IPS-18c (cell line): ENCODE measurements around the gene ME3.
"Not testable (repeated sequence)": the region's sequence is repeated elsewhere in the genome, so short reads cannot be mapped to it uniquely, and the experiment has no call there.

Experiments
- H3K4me3 ChIP-seq: 2 replicates; pipeline ENCODE4 v1.7.0; 2013; ENCODE audit warnings: low read depth, mild to moderate bottlenecking, low read length, moderate library complexity; ENCODE audit not compliant: insufficient read depth
- H3K9me3 ChIP-seq: one replicate; pipeline ENCODE4 v1.6.1; 2013; ENCODE audit warnings: mild to moderate bottlenecking, low read length, moderate library complexity; ENCODE audit not compliant: control insufficient read depth, insufficient read depth

Gene ME3

GRCh38 chr11:86562842-86563241 lies 109.6 kb downstream of the ME3 start:
- H3K9me3 ChIP-seq, H3K4me3 ChIP-seq: not testable (repeated sequence)

GRCh38 chr11:86559311-86559945 lies 113.0 kb downstream of the ME3 start:
- peaks cover 2% of the 10 kb centered on the region for H3K9me3 ChIP-seq
- no peak overlapping the region for H3K4me3 ChIP-seq

GRCh38 chr11:86558841-86559240 lies 113.6 kb downstream of the ME3 start:
- no peak overlapping the region for H3K4me3 ChIP-seq
- peaks cover 2% of the 10 kb centered on the region for H3K9me3 ChIP-seq

- Histone ChIP-seq H3K4me3 (no peak overlapping the region), H3K9me3 (peaks cover 2% of the 10 kb centered on the region)
Observed at GRCh38 chr11:86558207-86558606, 114.2 kb downstream of the ME3 start.

GRCh38 chr11:86555866-86556265 lies 116.5 kb downstream of the ME3 start:
- peaks cover 2% of the 10 kb centered on the region for H3K9me3 ChIP-seq
- H3K4me3 ChIP-seq = no peak overlapping the region

DNA sequence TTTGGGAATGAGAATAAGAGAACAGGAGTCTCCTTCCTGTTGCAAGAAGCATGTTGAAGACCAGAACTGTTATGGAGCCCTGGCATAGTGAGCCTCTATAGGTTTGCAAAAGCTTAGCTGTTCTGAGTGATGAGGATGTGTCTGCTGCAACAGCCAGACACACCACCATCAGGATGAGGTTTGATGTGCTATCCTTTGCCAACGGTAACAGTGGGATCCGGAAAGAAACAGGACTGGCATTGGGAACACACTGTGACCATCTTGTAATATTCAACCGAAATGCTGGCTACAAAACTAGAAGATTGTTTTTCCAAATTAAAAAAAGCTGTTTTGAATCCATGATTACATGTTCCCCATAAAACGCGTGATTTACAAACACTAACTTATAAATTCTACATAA lies 117.0 kb downstream of the ME3 start:
- no peak overlapping the region for H3K4me3 ChIP-seq
- H3K9me3 ChIP-seq = peaks cover 2% of the 10 kb centered on the region

DNA sequence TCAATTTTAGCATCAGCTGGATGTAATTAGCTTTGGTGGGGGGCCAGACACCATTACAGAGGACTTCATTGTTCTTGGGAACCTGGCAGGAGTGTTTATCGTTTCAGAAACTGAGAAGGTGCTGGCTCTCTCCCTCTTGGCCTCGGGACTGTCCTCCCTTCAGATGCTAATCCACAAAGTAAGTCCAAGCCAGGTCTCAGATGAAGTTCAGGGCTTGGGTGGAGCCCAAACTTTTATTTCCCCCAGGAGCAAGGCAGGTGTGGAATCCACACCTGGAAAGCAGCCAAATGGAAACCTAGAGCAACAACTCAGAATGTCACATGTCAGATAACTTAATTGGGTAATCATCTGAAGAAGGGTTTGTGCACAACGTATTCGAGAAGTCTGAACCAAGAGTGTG lies 119.2 kb downstream of the ME3 start:
- H3K4me3 ChIP-seq = no peak overlapping the region
- no peaks in the 10 kb centered on the region for H3K9me3 ChIP-seq

DNA sequence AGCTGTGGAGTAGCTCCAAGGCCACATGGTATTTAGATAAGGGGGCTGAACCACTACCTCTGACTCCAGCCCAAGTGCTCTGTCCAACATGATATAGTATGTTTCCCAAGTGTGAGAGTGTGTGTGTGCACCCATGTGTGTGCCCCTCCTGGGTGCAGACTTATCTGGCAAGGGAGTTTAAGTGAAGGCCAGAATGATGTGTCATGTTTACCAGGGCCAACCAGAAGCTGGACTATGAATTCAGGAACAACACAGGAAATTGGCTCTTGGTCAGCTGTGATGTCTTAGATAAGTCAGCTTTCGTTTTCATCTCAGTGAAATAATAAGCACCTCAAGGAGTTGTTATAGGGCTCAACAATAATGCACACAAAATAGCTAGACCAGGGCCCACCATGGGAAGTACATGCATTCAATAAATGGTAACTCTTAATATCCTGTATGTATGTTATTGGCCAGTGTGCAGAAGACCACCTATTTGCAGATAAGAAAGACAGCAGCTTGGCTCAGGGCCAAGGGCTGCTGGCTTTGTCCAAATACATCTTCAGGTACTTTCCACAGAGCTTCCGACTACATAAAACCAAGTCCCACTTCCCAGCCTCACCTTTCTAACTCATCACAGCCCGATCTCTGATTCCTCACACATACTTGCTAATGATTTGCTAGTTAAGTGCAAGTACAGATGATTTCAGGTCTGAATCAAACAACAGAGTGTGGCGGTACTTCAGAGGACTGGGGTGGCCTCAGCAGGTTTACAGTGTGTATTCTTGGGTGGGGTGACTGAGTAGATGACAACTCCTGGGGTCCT lies 120.9 kb downstream of the ME3 start:
- H3K4me3 ChIP-seq = no peak overlapping the region

DNA sequence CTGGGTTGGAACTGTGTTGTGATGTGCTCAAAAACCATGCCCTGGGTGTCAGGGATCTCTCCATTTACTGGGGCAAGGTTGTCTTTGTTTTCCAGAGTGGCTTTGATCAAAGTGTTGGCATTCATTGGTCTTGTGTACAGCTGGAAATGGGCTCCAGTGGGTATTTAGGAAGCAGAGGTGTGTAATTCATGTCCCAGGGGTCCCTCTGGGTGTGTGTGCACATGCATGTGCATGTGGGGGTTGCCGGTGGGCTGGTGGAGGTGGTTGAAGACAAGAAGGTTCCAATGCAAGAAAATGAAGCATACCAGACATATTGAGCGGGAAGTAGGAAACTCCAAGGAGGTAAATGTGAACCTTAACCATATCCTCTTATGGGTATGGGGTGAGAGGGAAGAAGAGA lies 121.7 kb downstream of the ME3 start:
- no peaks in the 10 kb centered on the region for H3K9me3 ChIP-seq
- H3K4me3 ChIP-seq = no peak overlapping the region

More for the DNA sequence above, 120.9 kb downstream of the ME3 start:
- H3K9me3 ChIP-seq = no peaks in the 10 kb centered on the region

DNA sequence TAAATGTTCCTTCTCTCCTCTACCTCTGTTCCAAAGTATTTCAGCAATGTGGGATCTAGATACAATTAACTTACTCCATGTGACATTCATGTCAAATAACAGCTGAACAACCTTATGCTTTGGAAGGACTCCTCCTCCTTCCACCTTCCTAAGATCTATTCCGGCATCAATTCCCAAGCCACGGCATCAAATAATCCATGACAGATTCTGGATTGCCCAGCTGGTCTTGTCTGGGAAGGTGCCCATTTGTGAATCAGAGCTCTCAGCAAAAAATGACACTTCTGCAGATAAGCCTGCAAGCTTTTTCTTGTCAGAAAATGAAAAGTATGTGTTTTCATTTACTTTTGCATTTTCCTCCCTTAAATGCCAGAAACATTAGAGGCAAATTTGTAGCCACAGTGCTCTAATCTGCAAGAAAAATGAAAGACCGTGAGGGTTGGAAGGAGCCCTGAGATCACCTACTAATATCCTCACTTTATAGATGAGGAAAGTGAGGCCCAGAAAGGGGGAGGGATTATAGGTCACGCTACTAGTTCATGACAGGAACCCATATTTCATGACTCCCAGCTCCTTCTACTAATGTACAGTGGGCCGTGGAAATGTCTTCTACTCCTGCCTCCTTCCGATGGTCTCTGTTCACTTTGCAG lies 124.0 kb downstream of the ME3 start:
- no peak overlapping the region for H3K4me3 ChIP-seq
- no peaks in the 10 kb centered on the region for H3K9me3 ChIP-seq

DNA sequence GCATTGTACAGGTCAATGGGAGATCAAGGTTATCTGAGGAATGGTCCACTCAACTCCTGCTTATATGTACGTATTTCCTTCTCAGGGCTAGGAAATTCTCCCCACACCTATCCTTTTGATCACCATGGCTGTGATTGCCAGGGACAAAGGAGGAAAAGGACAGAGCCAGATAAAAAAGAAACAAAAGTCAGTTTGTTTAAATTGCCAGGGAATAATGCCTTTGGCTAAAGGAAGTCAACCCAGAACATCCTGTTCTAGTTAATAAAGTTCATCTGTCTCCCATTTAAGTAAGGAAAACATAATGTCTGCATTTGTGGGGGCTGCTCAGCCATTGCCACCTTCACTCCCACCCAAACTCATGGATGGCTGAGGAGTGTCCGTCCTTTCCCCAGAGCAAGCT lies 124.7 kb downstream of the ME3 start:
- no peaks in the 10 kb centered on the region for H3K9me3 ChIP-seq
- no peak overlapping the region for H3K4me3 ChIP-seq

GRCh38 chr11:86541299-86541698 lies 131.1 kb downstream of the ME3 start:
- H3K9me3 ChIP-seq, H3K4me3 ChIP-seq: not testable (repeated sequence)

DNA sequence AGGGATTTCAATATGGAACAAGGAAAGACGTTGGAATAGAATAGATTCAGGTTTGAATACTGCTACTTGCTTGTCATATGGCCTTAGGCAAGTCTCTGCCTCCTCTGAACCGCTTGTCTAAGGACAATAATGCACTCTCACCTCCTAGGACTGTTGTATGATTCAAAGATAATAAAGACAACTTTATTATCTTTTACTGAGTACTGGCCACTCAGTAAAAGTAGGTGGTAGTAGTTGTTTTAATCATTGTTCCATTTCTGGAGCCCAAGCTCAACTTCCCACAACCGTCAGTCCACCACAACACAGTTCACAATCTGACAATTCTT lies 134.2 kb downstream of the ME3 start:
- Histone ChIP-seq H3K4me3 (no peak overlapping the region), H3K9me3 (no peaks in the 10 kb centered on the region)

GRCh38 chr11:86537541-86538222 lies 134.7 kb downstream of the ME3 start:
- Histone ChIP-seq H3K9me3 (no peaks in the 10 kb centered on the region), H3K4me3 (no peak overlapping the region)

DNA sequence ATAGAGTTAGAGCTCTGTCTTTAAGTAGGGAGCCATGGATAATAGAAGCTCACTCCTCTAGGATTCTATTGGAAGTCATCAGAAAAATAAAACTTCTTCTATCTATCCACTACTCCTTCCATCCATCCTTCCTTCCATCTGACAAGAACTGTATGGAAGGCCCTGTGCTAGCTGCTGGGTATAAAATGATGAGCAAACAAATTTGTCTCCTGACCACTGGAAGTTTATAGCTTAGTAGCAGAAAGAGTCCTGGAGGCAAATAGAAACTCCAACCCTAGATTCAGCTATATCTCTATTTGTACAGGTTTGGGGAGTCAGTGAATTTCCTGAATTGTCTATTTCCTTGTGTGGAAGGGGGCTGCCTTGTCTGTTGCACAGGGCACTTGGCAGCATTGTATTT lies 136.6 kb downstream of the ME3 start:
- no peaks in the 10 kb centered on the region for H3K9me3 ChIP-seq
- H3K4me3 ChIP-seq = no peak overlapping the region

DNA sequence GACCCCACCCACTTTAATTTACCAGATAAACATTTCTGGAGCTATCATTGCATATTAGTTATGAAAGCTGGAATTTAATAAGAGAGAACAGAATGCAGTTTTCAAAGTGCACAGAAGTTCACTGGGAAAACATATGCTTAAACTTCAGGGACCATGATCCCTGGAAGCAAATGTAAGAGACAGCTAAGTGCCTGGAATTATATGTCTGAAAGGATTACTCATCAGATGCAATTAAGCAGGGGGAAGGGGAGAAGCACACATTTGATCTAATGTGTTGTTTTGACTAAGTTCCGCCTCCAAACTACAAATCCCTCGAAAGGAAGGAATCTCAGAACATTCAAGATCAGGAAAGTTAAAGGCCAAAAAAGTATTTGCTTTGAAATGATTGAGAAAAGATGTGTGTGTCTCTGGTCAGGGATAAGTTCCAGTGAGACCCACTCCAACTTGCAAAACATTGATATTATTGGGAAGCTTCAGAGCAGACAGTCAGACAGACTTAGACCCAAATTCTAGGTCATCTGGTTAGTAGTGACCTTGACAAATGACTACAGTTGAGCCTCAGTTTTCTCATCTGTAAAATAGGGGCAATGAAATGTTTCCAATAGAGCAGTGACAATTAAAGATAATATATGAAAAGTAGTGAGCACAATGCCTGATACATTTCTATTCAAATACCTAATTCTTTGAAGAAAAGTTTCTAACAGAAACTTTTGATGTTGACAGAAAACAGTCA lies 147.6 kb downstream of the ME3 start:
- Histone ChIP-seq H3K9me3 (no peaks in the 10 kb centered on the region), H3K4me3 (no peak overlapping the region)
